Measurements from ENCODE around the gene BMERB1. TPM values are rescaled to one million over a fixed set of nuclear protein-coding genes. Genes with fewer than 3 reads are reported as not detected.
"Not testable (repeated sequence)": the region's sequence is repeated elsewhere in the genome, so short reads cannot be mapped to it uniquely, and the experiment has no call there.

BMERB1 gene
- total RNA-seq, 1 experiment from 2014 or later = 80.0 TPM

GRCh38 chr16:15547072-15547767 is 112.8 kb downstream of the BMERB1 start:
- DNase-seq (ENCODE audit: low read depth, low spot score); H3K27me3 ChIP-seq (ENCODE audit: control insufficient read depth, insufficient read depth, low read length); H3K36me3 ChIP-seq (ENCODE audit: control insufficient read depth, insufficient read depth, low read length); CTCF ChIA-PET; intact Hi-C loops (cut with micrococcal nuclease; ENCODE audit: unreplicated experiment); H3K9me3 ChIP-seq (ENCODE audit: control insufficient read depth, insufficient read depth, low read depth, low read length); in situ Hi-C loops (cut with HindIII; ENCODE audit: low pct_unique_long_range_greater_than_20kb, low sequenced_read_pairs); ATAC-seq; H3K4me3 ChIP-seq (ENCODE audit: low read depth in 2 of 2, low read length in 2 of 2); BruUV-seq (replicated peaks); H3K27ac ChIP-seq (ENCODE audit: low read length); H3K4me1 ChIP-seq (ENCODE audit: control insufficient read depth, insufficient read depth, low read length): not testable (repeated sequence)
- POLR2A ChIA-PET = interaction anchor here (0.6 kb wide), 1 partner anchor 17 kb away, joined by 3 read pairs; no protein-coding TSS in a partner anchor

- in situ Hi-C loops (cut with HindIII; ENCODE audit: low pct_unique_long_range_greater_than_20kb, low sequenced_read_pairs) = no loop called here
- intact Hi-C loops (cut with micrococcal nuclease; ENCODE audit: unreplicated experiment) = no loop called here
- CTCF ChIA-PET = no interaction called here
Measured at GRCh38 chr16:15547768-15548096, 113.3 kb downstream of the BMERB1 start.

More at GRCh38 chr16:15547768-15548096, 113.3 kb downstream of the BMERB1 start:
- TF ChIP-seq SIN3A (IDR thresholded peaks at IDR 0.05; ENCODE audit: borderline replicate concordance, insufficient read depth, low read depth, low read length) (no peak), REST (IDR thresholded peaks at IDR 0.05; ENCODE audit: insufficient read depth in 1 of 2, low read depth in 2 of 2, low read length in 1 of 2) (no peak), CTCF (IDR thresholded peaks at IDR 0.05) (no peak), POLR2AphosphoS5 (IDR thresholded peaks at IDR 0.05; ENCODE audit: low read depth, low read length) (no peak), TCF7L2 (IDR thresholded peaks at IDR 0.05; ENCODE audit: low read depth, low read length) (no peak)
- POLR2A ChIA-PET = interaction anchor here (0.5 kb wide), 1 partner anchor 31 kb away, joined by 4 read pairs; no protein-coding TSS in a partner anchor
- H3K9me3 ChIP-seq (ENCODE audit: control insufficient read depth, insufficient read depth, low read depth, low read length) = peaks cover under 1% of the 10 kb centered on the region; the same call in 1 of the 2 replicates
- ATAC-seq = no peak
- no peak overlapping the region for H3K27ac ChIP-seq (ENCODE audit: low read length)
- BruUV-seq (replicated peaks) = no TSS peak
- no peaks in the 10 kb centered on the region for H3K27me3 ChIP-seq (ENCODE audit: control insufficient read depth, insufficient read depth, low read length)
- no peaks in the 10 kb centered on the region; the same call in 1 of the 2 replicates for H3K4me1 ChIP-seq (ENCODE audit: control insufficient read depth, insufficient read depth, low read length)
- no peak overlapping the region for H3K4me3 ChIP-seq (ENCODE audit: low read depth in 2 of 2, low read length in 2 of 2)
- no peak for DNase-seq (ENCODE audit: low read depth, low spot score)
- no peaks in the 10 kb centered on the region for H3K36me3 ChIP-seq (ENCODE audit: control insufficient read depth, insufficient read depth, low read length)
